Stomach (tissue), 9 donors: ENCODE data around the gene NR2F1-AS1. TPM values are rescaled to one million over a fixed set of nuclear protein-coding genes. Genes with fewer than 3 reads are reported as not detected.
"Not testable (repeated sequence)": the region's sequence is repeated elsewhere in the genome, so short reads cannot be mapped to it uniquely, and the experiment has no call there.

Source experiments
- DNase-seq, 2 donors: peaks; one replicate each; pipeline versions ENCODE4 v3.0.0 to v3.0.0-alpha.2; 2013 to 2019
- H3K27ac ChIP-seq, 5 donors: fragments of 200-600 bp in 4 of 5; sonication (generic) in 4 of 5; one replicate each; pipeline ENCODE4 v1.5.1; 2013 to 2019; ENCODE audit warnings: mild to moderate bottlenecking in 1 of 5, moderate library complexity in 1 of 5
- H3K27me3 ChIP-seq, 3 donors: fragments of 200-600 bp; sonication (generic); one replicate each; pipeline ENCODE4 v1.5.1; 2017 to 2019; ENCODE audit warnings: mixed run types in 1 of 3
- H3K36me3 ChIP-seq, 4 donors: fragments of 200-600 bp; sonication (generic); 1 replicate in 3 of 4; 2 replicates in 1 of 4; pipeline ENCODE4 v1.5.1; 2016 to 2019
- H3K4me1 ChIP-seq, 4 donors: fragments of 200-600 bp; sonication (generic); one replicate each; pipeline ENCODE4 v1.5.1; 2016 to 2019
- H3K4me3 ChIP-seq, 4 donors: fragments of 200-600 bp; sonication (generic) in 3 of 4; one replicate each; pipeline ENCODE4 v1.5.1; 2016 to 2019; ENCODE audit warnings: mild to moderate bottlenecking in 1 of 4
- H3K9me3 ChIP-seq, 4 donors: fragments of 200-600 bp; sonication (generic); one replicate each; pipeline ENCODE4 v1.5.1; 2016 to 2019
- EP300 ChIP-seq: sonication (generic); formaldehyde crosslinking; IDR thresholded peaks from one replicate; pipeline ENCODE4 v1.6.1; 2017; ENCODE audit warnings: antibody characterized with exemption
- POLR2A ChIP-seq, 4 donors: fragments of 450-650 bp; IDR thresholded peaks; one replicate each; pipeline ENCODE4 v1.6.1; 2016; ENCODE audit warnings: antibody characterized with exemption in 4 of 4, control low read depth in 2 of 4, mild to moderate bottlenecking in 1 of 4, moderate library complexity in 1 of 4
- POLR2AphosphoS5 ChIP-seq, 3 donors: sonication (generic); formaldehyde crosslinking; IDR thresholded peaks; one replicate each; pipeline ENCODE4 v1.6.1; 2016; ENCODE audit warnings: antibody characterized with exemption in 3 of 3
- WGBS, 5 donors: extraction: QIAGEN DNeasy Blood & Tissue Kit in 3 of 5; methylation state at CpG; one replicate each; pipeline versions ENCODE4 v1.1.5 to v1.1.7; 2013 to 2018; 5-methylcytosine and 5-hydroxymethylcytosine counted together
- intact Hi-C: fragments of 100-400 bp; cut with DNase I; formaldehyde crosslinking; loops from one replicate; pipeline ENCODE4 v1.15.1; 2023; ENCODE audit warnings: low total_unique reads
- polyA plus RNA-seq, 3 donors: library from polyadenylated mRNA; stranded (reverse); fragments of 200-250 nt; gene quantifications; one replicate each; pipeline ENCODE4 v1.2.3, GENCODE V29; 2013
- total RNA-seq, 5 donors: library from RNA; depleted of rRNA; stranded (reverse); fragments of >200 nt; gene quantifications; one replicate each; pipeline versions ENCODE4 v1.1.0 to v1.2.3, GENCODE V29; 2014 to 2016
- TF ChIP-seq, protein P1 (sequence below), 7 experiments: fragments of 450-650 bp in 4 of 7; fragments of 200-600 bp in 3 of 7; sonication (generic) in 3 of 7; IDR thresholded peaks; one replicate each; pipeline ENCODE4 v1.5.1; 2016 to 2019; ENCODE audit warnings: antibody characterized with exemption in 7 of 7, control low read depth in 2 of 7, mild to moderate bottlenecking in 1 of 7
- donor health status: healthy with polysubstance abuse.
- donor health status: Bipolar disorder and iron deficiency.
- donor health status: healthy.

Gene NR2F1-AS1
- total and polyA plus RNA-seq, 8 donors: 4.3 to 40.8 (median 14.2) TPM

DNA sequence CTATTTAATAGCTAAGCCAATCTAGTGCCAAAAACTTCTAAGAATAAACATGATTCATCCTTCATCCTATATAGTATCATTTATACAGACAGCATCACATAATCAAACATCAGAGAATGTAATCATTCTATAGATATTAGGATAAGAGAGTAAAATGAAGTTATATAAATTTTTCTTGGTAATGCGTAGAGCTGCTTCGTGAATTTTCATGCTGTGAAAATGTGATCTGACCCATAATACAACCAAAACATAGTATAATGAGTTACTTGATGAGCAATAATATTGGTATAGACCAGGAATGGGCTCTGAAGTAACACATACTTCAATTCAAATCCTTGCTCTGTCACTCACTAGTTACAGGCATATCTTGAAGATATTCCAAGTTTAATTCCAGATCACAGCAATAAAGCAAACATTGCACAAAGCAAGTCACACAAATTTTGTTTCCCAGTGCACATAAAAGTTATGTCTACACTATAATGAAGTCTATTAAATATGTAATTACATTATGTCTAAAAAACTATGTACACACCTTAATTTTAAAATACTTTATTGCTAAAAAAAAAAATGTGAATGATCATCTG, 23.9 kb downstream of the NR2F1-AS1 start:
- peaks cover 0 to 24% (median 6%) of the 10 kb centered on the region in 4 donors for H3K36me3 ChIP-seq
- WGBS, 5 donors: 89 to 94% (median 93%) methylated on average over 2 of the region's 2 CpGs
- intact Hi-C loops: no loop called here
- no peak for DNase-seq
- H3K27me3 ChIP-seq: no peaks in the 10 kb centered on the region
- no peak overlapping the region for H3K4me3 ChIP-seq
- TF ChIP-seq EP300 (no peak), POLR2A (IDR thresholded peaks at IDR 0.05) (no peak), POLR2AphosphoS5 (IDR thresholded peaks at IDR 0.05) (no peak)
- TF ChIP-seq, protein P1, sequence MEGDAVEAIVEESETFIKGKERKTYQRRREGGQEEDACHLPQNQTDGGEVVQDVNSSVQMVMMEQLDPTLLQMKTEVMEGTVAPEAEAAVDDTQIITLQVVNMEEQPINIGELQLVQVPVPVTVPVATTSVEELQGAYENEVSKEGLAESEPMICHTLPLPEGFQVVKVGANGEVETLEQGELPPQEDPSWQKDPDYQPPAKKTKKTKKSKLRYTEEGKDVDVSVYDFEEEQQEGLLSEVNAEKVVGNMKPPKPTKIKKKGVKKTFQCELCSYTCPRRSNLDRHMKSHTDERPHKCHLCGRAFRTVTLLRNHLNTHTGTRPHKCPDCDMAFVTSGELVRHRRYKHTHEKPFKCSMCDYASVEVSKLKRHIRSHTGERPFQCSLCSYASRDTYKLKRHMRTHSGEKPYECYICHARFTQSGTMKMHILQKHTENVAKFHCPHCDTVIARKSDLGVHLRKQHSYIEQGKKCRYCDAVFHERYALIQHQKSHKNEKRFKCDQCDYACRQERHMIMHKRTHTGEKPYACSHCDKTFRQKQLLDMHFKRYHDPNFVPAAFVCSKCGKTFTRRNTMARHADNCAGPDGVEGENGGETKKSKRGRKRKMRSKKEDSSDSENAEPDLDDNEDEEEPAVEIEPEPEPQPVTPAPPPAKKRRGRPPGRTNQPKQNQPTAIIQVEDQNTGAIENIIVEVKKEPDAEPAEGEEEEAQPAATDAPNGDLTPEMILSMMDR (IDR thresholded peaks at IDR 0.05): no peak
- no peaks in the 10 kb centered on the region for H3K4me1 ChIP-seq
- H3K9me3 ChIP-seq: no peaks in the 10 kb centered on the region
- no peak overlapping the region for H3K27ac ChIP-seq

DNA sequence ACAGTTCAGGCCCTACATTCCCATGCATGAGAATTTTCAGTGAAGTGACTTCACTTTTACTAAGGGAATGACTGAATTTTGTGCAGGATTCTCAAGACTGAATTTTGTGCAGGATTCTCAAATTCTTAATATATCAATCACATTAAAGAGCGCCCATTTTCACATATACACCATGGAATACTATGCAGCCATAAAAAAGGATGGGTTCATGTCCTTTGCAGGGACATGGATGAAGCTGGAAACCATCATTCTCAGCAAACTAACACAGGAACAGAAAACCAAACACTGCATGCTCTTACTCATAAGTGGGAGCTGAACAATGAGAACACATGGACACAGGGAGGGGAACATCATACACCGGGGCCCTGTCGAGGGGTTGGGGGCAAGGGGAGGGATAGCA, 31.4 kb downstream of the NR2F1-AS1 start:
- 90 to 97% (median 92%) methylated on average over 3 of the region's 3 CpGs for WGBS, 5 donors
- intact Hi-C loops: not testable (repeated sequence)

DNA sequence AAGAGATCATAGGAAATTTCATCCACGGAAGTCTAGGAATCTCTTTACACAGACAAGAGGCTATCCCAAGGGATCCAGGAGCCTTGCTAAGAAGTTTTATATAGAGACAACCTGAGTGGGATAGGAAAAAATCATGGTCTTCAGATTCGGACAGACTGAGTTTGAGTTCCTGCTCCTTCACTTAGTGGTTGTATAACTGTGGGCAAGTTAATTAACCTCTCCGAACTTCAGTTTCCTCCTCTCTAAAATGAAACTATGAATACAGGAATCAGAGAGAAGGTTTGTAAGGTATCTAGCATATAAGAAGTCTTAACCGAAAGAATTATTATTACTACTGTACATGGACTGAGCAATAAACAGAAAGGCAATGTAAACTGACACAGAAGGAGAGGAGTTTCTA, 35.1 kb downstream of the NR2F1-AS1 start:
- Histone ChIP-seq H3K9me3 (no peaks in the 10 kb centered on the region), H3K27ac (peak overlapping the region in 1 of 5 donors; percentile 6), H3K4me3 (no peak overlapping the region), H3K4me1 (peaks cover 0 to 5% (median 0%) of the 10 kb centered on the region in 4 donors), H3K27me3 (no peaks in the 10 kb centered on the region), H3K36me3 (peaks cover 0 to 7% (median 0%) of the 10 kb centered on the region in 4 donors)
- DNase-seq: no peak
- TF ChIP-seq EP300 (no peak), POLR2AphosphoS5 (IDR thresholded peaks at IDR 0.05) (no peak), POLR2A (IDR thresholded peaks at IDR 0.05) (no peak)
- TF ChIP-seq, protein P1 (IDR thresholded peaks at IDR 0.05): no peak
- 65 to 82% (median 77%) methylated on average over 4 of the region's 4 CpGs for WGBS, 5 donors
- intact Hi-C loops: no loop called here

More for the DNA sequence above, 31.4 kb downstream of the NR2F1-AS1 start:
- H3K27me3 ChIP-seq, DNase-seq, H3K4me3 ChIP-seq, H3K9me3 ChIP-seq, H3K36me3 ChIP-seq, H3K4me1 ChIP-seq, H3K27ac ChIP-seq: not testable (repeated sequence)

DNA sequence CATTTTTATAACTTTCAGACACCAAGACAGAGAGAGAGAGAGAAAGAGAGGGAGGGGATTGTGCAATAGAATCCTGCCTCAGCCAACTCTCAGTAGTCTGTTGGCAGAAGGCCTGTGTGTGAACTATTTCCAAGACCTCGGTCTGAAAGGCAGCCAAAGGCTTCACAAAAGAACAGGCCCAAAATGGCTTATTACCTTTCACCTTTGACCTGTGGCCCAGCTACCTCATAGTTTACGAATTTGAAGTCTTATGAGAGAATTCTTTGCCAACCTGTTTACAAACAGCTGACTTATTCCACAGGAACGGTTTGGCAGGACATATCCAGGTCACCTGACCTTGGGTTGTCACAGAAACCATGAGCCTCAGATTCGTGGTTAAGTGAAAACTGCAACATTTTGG, 48.6 kb downstream of the NR2F1-AS1 start:
- no peaks in the 10 kb centered on the region for H3K27me3 ChIP-seq
- H3K9me3 ChIP-seq: peaks cover 0 to 10% (median 3%) of the 10 kb centered on the region in 4 donors
- DNase-seq: peak; percentile 50 to 82
- TF ChIP-seq EP300 (peak; percentile 46), POLR2AphosphoS5 (IDR thresholded peaks at IDR 0.05) (peak; percentile 23 to 71 (median 47)), POLR2A (IDR thresholded peaks at IDR 0.05) (no peak)
- TF ChIP-seq, protein P1 (IDR thresholded peaks at IDR 0.05): no peak
- peaks cover 0 to 18% (median 0%) of the 10 kb centered on the region in 4 donors for H3K4me1 ChIP-seq
- H3K27ac ChIP-seq: peak overlapping the region in 3 of 5 donors; percentile 12 to 60 (median 48)
- intact Hi-C loops: no loop called here
- peaks cover 0 to 8% (median 0%) of the 10 kb centered on the region in 4 donors for H3K36me3 ChIP-seq
- H3K4me3 ChIP-seq: no peak overlapping the region
- WGBS, 5 donors: 15 to 31% (median 27%) methylated on average over 4 of the region's 4 CpGs

DNA sequence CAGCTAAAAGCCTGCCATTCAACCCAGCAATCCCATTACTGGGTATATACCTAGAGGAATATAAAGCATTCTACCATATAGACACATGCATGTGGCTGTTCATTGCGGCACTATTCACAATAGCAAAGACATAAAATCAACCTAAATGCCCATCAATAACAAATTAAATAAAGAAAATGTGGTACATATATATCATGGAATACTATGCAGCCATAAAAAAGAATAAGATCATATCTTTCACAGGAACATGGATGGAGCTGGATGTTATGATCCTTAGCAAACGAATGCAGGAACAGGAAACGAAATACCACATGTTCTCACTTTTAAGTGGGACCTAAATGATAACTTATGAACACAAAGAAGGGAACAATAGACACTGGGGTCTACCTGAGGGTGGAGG, 59.2 kb downstream of the NR2F1-AS1 start:
- 76 to 91% (median 82%) methylated on average over 3 of the region's 3 CpGs for whole genome bisulfite sequencing, 5 donors
- peaks cover 4 to 30% (median 9%) of the 10 kb centered on the region in 4 donors for H3K9me3 ChIP-seq

More for the DNA sequence above, 59.2 kb downstream of the NR2F1-AS1 start:
- H3K36me3 ChIP-seq: peaks cover 0 to 38% (median 7%) of the 10 kb centered on the region in 4 donors
- DNase-seq, H3K27ac ChIP-seq, H3K27me3 ChIP-seq, H3K4me1 ChIP-seq, H3K4me3 ChIP-seq, intact Hi-C loops: not testable (repeated sequence)
